GM18873 (cell line): ENCODE data around the gene AMTN.

Experiments
- ATAC-seq: cut with Tn5 transposase; IDR thresholded peaks from one replicate; pipeline ENCODE4 v1.9.1; 2021; ENCODE audit warnings: mild to moderate bottlenecking, moderate library complexity, moderate number of reproducible peaks; ENCODE audit not compliant: unreplicated experiment, low FRiP score

Gene AMTN

GRCh38 chr4:70559211-70559830 is 41.0 kb downstream of the AMTN start:
- no peak for ATAC-seq

GRCh38 chr4:70559924-70560323 is 41.6 kb downstream of the AMTN start:
- ATAC-seq: no peak

- ATAC-seq: no peak
These were observed 45.7 kb downstream of the AMTN start for GRCh38 chr4:70564033-70564432.

- no peak for ATAC-seq
These were observed 52.4 kb downstream of the AMTN start for GRCh38 chr4:70570796-70571195.

- no peak for ATAC-seq
These were observed 53.4 kb downstream of the AMTN start for GRCh38 chr4:70571772-70572171.

GRCh38 chr4:70575964-70576363 is 57.6 kb downstream of the AMTN start:
- ATAC-seq: no peak

GRCh38 chr4:70577220-70577927 is 59.0 kb downstream of the AMTN start:
- no peak for ATAC-seq

GRCh38 chr4:70581980-70582379 is 63.6 kb downstream of the AMTN start:
- ATAC-seq: no peak
